IMR-90 (cell line): Measurements from ENCODE around the gene C20orf173. TPM values are rescaled to one million over a fixed set of nuclear protein-coding genes. Genes with fewer than 3 reads are reported as not detected.

Experiments used
- ATAC-seq: fragments of 200-7000 bp; cut with Tn5 transposase; 2 replicates; pipeline ENCODE4 v1.9.1; 2020; ENCODE audit warnings: low read depth, mild to moderate bottlenecking, moderate library complexity
- BruUV-seq: library from RNA; stranded (reverse); fragments of 400-500 nt; replicated peaks from 2 replicates; lab custom pipeline; 2021; lab: Mats Ljungman, UMichigan
- CTCF ChIA-PET: fragments of 300-600 bp; formaldehyde crosslinking; extraction: SDS; loops from one replicate; lab custom pipeline; 2021; ENCODE audit warnings: antibody characterized with exemption; lab: Yijun Ruan, JAX
- POLR2A ChIA-PET: fragments of 300-600 bp; sonication (Branson Sonifier 250); formaldehyde crosslinking; loops from one replicate; lab custom pipeline; 2022; ENCODE audit warnings: antibody characterized with exemption; ENCODE audit not compliant: unreplicated experiment; lab: Charles Lee
- DNase-seq: peaks from one replicate; pipeline ENCODE4 v3.0.0; 2013
- H2AFZ ChIP-seq: replicated peaks from 2 replicates; pipeline ENCODE3; 2013; ENCODE audit warnings: low read length, mild to moderate bottlenecking; ENCODE audit not compliant: poor library complexity
- H2AK5ac ChIP-seq: 2 replicates; pipeline ENCODE4 v1.6.1; 2013; ENCODE audit warnings: low read depth, low read length, inconsistent platforms
- H2AK9ac ChIP-seq: replicated peaks from 2 replicates; pipeline ENCODE3; 2013; ENCODE audit warnings: mild to moderate bottlenecking, low read depth, low read length, moderate library complexity; ENCODE audit not compliant: poor library complexity
- H2BK120ac ChIP-seq: 2 replicates; pipeline ENCODE4 v1.6.1; 2013; ENCODE audit warnings: low read depth, low read length, inconsistent platforms
- H2BK15ac ChIP-seq: 3 replicates; pipeline ENCODE4 v1.6.1; 2013; ENCODE audit warnings: low read depth, low read length, inconsistent platforms
- H2BK20ac ChIP-seq: 2 replicates; pipeline ENCODE4 v1.6.1; 2013; ENCODE audit warnings: low read depth, mild to moderate bottlenecking, inconsistent platforms, low read length, moderate library complexity
- H2BK5ac ChIP-seq: 2 replicates; pipeline ENCODE4 v1.6.1; 2013; ENCODE audit warnings: mild to moderate bottlenecking, low read depth, low read length, inconsistent platforms; ENCODE audit not compliant: poor library complexity, severe bottlenecking
- H3K14ac ChIP-seq: replicated peaks from 2 replicates; pipeline ENCODE4 v1.6.1; 2013; ENCODE audit warnings: low read depth, low read length, inconsistent platforms
- H3K18ac ChIP-seq: 2 replicates; pipeline ENCODE4 v1.6.1; 2013; ENCODE audit warnings: low read depth, low read length, control low read depth
- H3K23ac ChIP-seq: 2 replicates; pipeline ENCODE4 v1.6.1; 2013; ENCODE audit warnings: low read depth, low read length, inconsistent platforms
- H3K27ac ChIP-seq: 2 replicates; pipeline ENCODE4 v1.5.1; 2013; ENCODE audit warnings: mild to moderate bottlenecking, control low read depth, low read length; ENCODE audit not compliant: insufficient read depth
- H3K27me3 ChIP-seq: 2 replicates; pipeline ENCODE4 v1.6.1; 2013; ENCODE audit warnings: low read length; ENCODE audit not compliant: control insufficient read depth, insufficient read depth
- H3K36me3 ChIP-seq: 2 replicates; pipeline ENCODE4 v1.6.1; 2013; ENCODE audit warnings: low read length, mixed read lengths; ENCODE audit not compliant: control insufficient read depth, insufficient read depth
- H3K4ac ChIP-seq: 2 replicates; pipeline ENCODE4 v1.6.1; 2013; ENCODE audit warnings: low read depth, low read length, inconsistent platforms
- H3K4me1 ChIP-seq: 2 replicates; pipeline ENCODE4 v1.6.1; 2013; ENCODE audit warnings: low read length, mixed read lengths; ENCODE audit not compliant: control insufficient read depth, insufficient read depth
- H3K4me2 ChIP-seq: 2 replicates; pipeline ENCODE4 v1.6.1; 2013; ENCODE audit warnings: low read depth, mild to moderate bottlenecking, control low read depth, low read length, moderate library complexity
- H3K4me3 ChIP-seq: 2 replicates; pipeline ENCODE4 v1.5.1; 2013; ENCODE audit warnings: low read depth, mild to moderate bottlenecking, control low read depth, low read length, moderate library complexity; ENCODE audit not compliant: insufficient read depth
- H3K56ac ChIP-seq: 2 replicates; pipeline ENCODE4 v1.6.1; 2013; ENCODE audit warnings: low read length, inconsistent platforms; ENCODE audit not compliant: insufficient read depth; ENCODE audit errors: extremely low read depth
- H3K79me1 ChIP-seq, 2 experiments: 2 replicates each; pipeline ENCODE4 v1.6.1; 2013; ENCODE audit warnings: low read length in 2 of 2, inconsistent platforms in 1 of 2, low read depth in 1 of 2
- H3K9ac ChIP-seq: 2 replicates; pipeline ENCODE4 v1.6.1; 2013; ENCODE audit warnings: low read depth, low read length, control low read depth
- H3K9me1 ChIP-seq: 2 replicates; pipeline ENCODE4 v1.6.1; 2013; ENCODE audit warnings: low read length, inconsistent platforms; ENCODE audit not compliant: insufficient read depth
- H3K9me3 ChIP-seq: 2 replicates; pipeline ENCODE4 v1.6.1; 2013; ENCODE audit warnings: low read length; ENCODE audit not compliant: control insufficient read depth, insufficient read depth
- H4K20me1 ChIP-seq: 2 replicates; pipeline ENCODE4 v1.6.1; 2013; ENCODE audit warnings: low read length, inconsistent platforms; ENCODE audit not compliant: insufficient read depth
- H4K5ac ChIP-seq: 2 replicates; pipeline ENCODE4 v1.6.1; 2013; ENCODE audit warnings: mild to moderate bottlenecking, low read depth, low read length, control low read depth
- H4K8ac ChIP-seq, 2 experiments: 2 replicates each; pipeline ENCODE4 v1.6.1; 2013; ENCODE audit warnings: low read depth in 2 of 2, low read length in 2 of 2, control low read depth in 1 of 2, inconsistent platforms in 1 of 2
- H4K91ac ChIP-seq: 2 replicates; pipeline ENCODE4 v1.6.1; 2013; ENCODE audit warnings: low read depth, low read length, inconsistent platforms; ENCODE audit not compliant: insufficient read depth
- CHD1 ChIP-seq: IDR thresholded peaks from 2 replicates; pipeline ENCODE4 v1.6.1; 2012; ENCODE audit warnings: low read depth, low read length, improper control_type of control experiment
- CTCF ChIP-seq: conservative IDR thresholded peaks from 2 replicates; pipeline ENCODE4 v1.5.1; 2012; ENCODE audit warnings: mild to moderate bottlenecking, low read depth, low read length, improper control_type of control experiment
- FOS ChIP-seq: fragments of 150-350 bp; IDR thresholded peaks from 2 replicates; pipeline ENCODE4 v1.6.1; 2016; ENCODE audit warnings: low read depth, low read length
- MAZ ChIP-seq: IDR thresholded peaks from 2 replicates; pipeline ENCODE4 v1.6.1; 2012; ENCODE audit warnings: low read depth, mild to moderate bottlenecking, low read length, improper control_type of control experiment, moderate library complexity, borderline replicate concordance
- MXI1 ChIP-seq: IDR thresholded peaks from 2 replicates; pipeline ENCODE4 v1.6.1; 2012; ENCODE audit warnings: low read depth, mild to moderate bottlenecking, low read length, moderate library complexity, borderline replicate concordance
- NFE2L2 ChIP-seq: fragments of 150-350 bp; IDR thresholded peaks from 2 replicates; pipeline ENCODE4 v1.6.1; 2016; ENCODE audit warnings: low read depth, mild to moderate bottlenecking, low read length
- POLR2A ChIP-seq: IDR thresholded peaks from 2 replicates; pipeline ENCODE4 v1.6.1; 2012; ENCODE audit warnings: mild to moderate bottlenecking, low read depth, low read length
- RFX5 ChIP-seq: IDR thresholded peaks from 2 replicates; pipeline ENCODE4 v1.8.0; 2012; ENCODE audit warnings: low read depth, mild to moderate bottlenecking, low read length, moderate library complexity
- SMC3 ChIP-seq: fragments of 150-350 bp; IDR thresholded peaks from 2 replicates; pipeline ENCODE4 v1.6.1; 2016; ENCODE audit warnings: low read depth, mild to moderate bottlenecking, antibody characterized with exemption, low read length, moderate library complexity
- USF2 ChIP-seq: fragments of 150-350 bp; IDR thresholded peaks from 2 replicates; pipeline ENCODE4 v1.6.1; 2017; ENCODE audit warnings: mild to moderate bottlenecking, antibody characterized with exemption, low read length, low read depth
- WGBS, 2 experiments: methylation state at CpG; one replicate each; pipeline versions ENCODE4 v1.1.5 to v1.1.7; 2013; ENCODE audit warnings: missing lambda C conversion rate in 2 of 2; ENCODE audit not compliant: insufficient read length in 1 of 2; ENCODE audit errors: extremely low coverage in 2 of 2; 5-methylcytosine and 5-hydroxymethylcytosine counted together
- dilution Hi-C: fragments of 300-500 bp; cut with HindIII; formaldehyde crosslinking; loops from one replicate; pipeline ENCODE4 v1.14.3; 2018; ENCODE audit warnings: low sequenced_read_pairs; ENCODE audit not compliant: unreplicated experiment
- in situ Hi-C: fragments of 300-500 bp; cut with MboI; formaldehyde crosslinking; loops from 3 replicates; pipeline ENCODE4 v1.14.3; 2019; ENCODE audit warnings: low sequenced_read_pairs, inconsistent platforms, mixed read lengths
- intact Hi-C: fragments of 100-400 bp; cut with micrococcal nuclease; formaldehyde crosslinking; loops from 2 replicates; pipeline ENCODE4 v1.10.0; 2022
- polyA plus RNA-seq, 3 experiments: library from polyadenylated mRNA; depleted of rRNA; stranded (reverse); fragments of >200 nt; gene quantifications; 2 replicates each; pipeline ENCODE4 v1.2.3, GENCODE V29; 2012; ENCODE audit warnings: low replicate concordance in 1 of 3
- total RNA-seq: library from RNA; depleted of rRNA; stranded (reverse); fragments of >200 nt; gene quantifications from 2 replicates; pipeline ENCODE4 v1.2.3, GENCODE V29; 2012

Gene C20orf173
- total and polyA plus RNA-seq, 2 of the 4 experiments (the other 2 are of a cell fraction): not detected

- CTCF ChIA-PET: no interaction called here
- no peak for DNase-seq
- H4K20me1 ChIP-seq: no peaks in the 10 kb centered on the region
- no peak overlapping the region for H3K9ac ChIP-seq
- no peak overlapping the region for H2AK5ac ChIP-seq
- H4K5ac ChIP-seq: no peak overlapping the region
- no peak for TF ChIP-seq FOS
- no peak for TF ChIP-seq RFX5
- TF ChIP-seq MAZ: no peak
- no peak for TF ChIP-seq USF2
- TF ChIP-seq POLR2A: no peak
- TF ChIP-seq CHD1: no peak
- TF ChIP-seq MXI1: no peak
- TF ChIP-seq NFE2L2: no peak
- no peak for TF ChIP-seq CTCF
- TF ChIP-seq SMC3: no peak
- H3K4me3 ChIP-seq: no peak overlapping the region
- no peak overlapping the region for H4K91ac ChIP-seq
- peaks cover 12% of the 10 kb centered on the region; the same call in 1 of the 2 replicates for H3K27me3 ChIP-seq
- no peak overlapping the region for H3K27ac ChIP-seq
- dilution Hi-C loops (no loop called here), in situ Hi-C loops (no loop called here), intact Hi-C loops (no loop called here)
- no peak overlapping the region for H2AK9ac ChIP-seq
- H3K56ac ChIP-seq: no peak overlapping the region
- no peak overlapping the region for H4K8ac ChIP-seq
- POLR2A ChIA-PET: no interaction called here
- H3K36me3 ChIP-seq: no peaks in the 10 kb centered on the region; the same call in 1 of the 2 replicates
- no peak overlapping the region for H2BK120ac ChIP-seq
- no peaks in the 10 kb centered on the region for H3K79me1 ChIP-seq
- no peak overlapping the region for H3K14ac ChIP-seq
- H2AFZ ChIP-seq: peak overlapping the region; percentile 23
- no peak overlapping the region for H3K4me2 ChIP-seq
- H3K9me1 ChIP-seq: no peaks in the 10 kb centered on the region
- H3K4ac ChIP-seq: no peak overlapping the region
- H3K18ac ChIP-seq: no peak overlapping the region
- no CpG with 5 or more reads among the region's 6 CpGs for WGBS, 2 experiments
- no peaks in the 10 kb centered on the region for H3K9me3 ChIP-seq
- no peak for ATAC-seq
- no peak overlapping the region for H3K23ac ChIP-seq
- no peak overlapping the region for H2BK15ac ChIP-seq
- no peaks in the 10 kb centered on the region for H3K4me1 ChIP-seq
- no peak overlapping the region for H2BK5ac ChIP-seq
- no peak overlapping the region for H2BK20ac ChIP-seq
- no TSS peak for BruUV-seq
Measured at GRCh38 chr20:35579196-35579595, 49.7 kb upstream of the C20orf173 start.
